Endodermal cell (in vitro differentiated cells): Measurements from ENCODE around the gene ZNF594. TPM values are rescaled to one million over a fixed set of nuclear protein-coding genes. Genes with fewer than 3 reads are reported as not detected.
"Not testable (repeated sequence)": the region's sequence is repeated elsewhere in the genome, so short reads cannot be mapped to it uniquely, and the experiment has no call there.

ENCODE experiments used
- DNase-seq: peaks from one replicate; pipeline ENCODE4 v3.0.0-alpha.2; 2017
- H3K27ac ChIP-seq: 2 replicates; pipeline ENCODE4 v1.5.1; 2013; ENCODE audit warnings: mild to moderate bottlenecking, low read depth, low read length, moderate library complexity
- H3K27me3 ChIP-seq: 2 replicates; pipeline ENCODE4 v1.6.1; 2013; ENCODE audit warnings: mild to moderate bottlenecking, low read length, moderate library complexity; ENCODE audit not compliant: insufficient read depth, control insufficient read depth, poor library complexity, severe bottlenecking
- H3K36me3 ChIP-seq: 2 replicates; pipeline ENCODE4 v1.7.0; 2013; ENCODE audit warnings: mild to moderate bottlenecking, low read length, moderate library complexity; ENCODE audit not compliant: control insufficient read depth, insufficient read depth
- H3K4me1 ChIP-seq: one replicate; pipeline ENCODE4 v1.7.0; 2013; ENCODE audit warnings: low read length; ENCODE audit not compliant: control insufficient read depth, insufficient read depth
- H3K4me3 ChIP-seq: 2 replicates; pipeline ENCODE4 v1.5.1; 2013; ENCODE audit warnings: mild to moderate bottlenecking, low read length, moderate library complexity
- H3K9ac ChIP-seq: 2 replicates; pipeline ENCODE4 v1.6.1; 2013; ENCODE audit warnings: mild to moderate bottlenecking, low read length, moderate library complexity; ENCODE audit not compliant: poor library complexity, severe bottlenecking; ENCODE audit errors: extremely low read depth
- H3K9me3 ChIP-seq: 2 replicates; pipeline ENCODE4 v1.6.1; 2013; ENCODE audit warnings: mild to moderate bottlenecking, low read length, moderate library complexity; ENCODE audit not compliant: control insufficient read depth
- H3K27ac Mint-ChIP-seq: 2 replicates; pipeline ENCODE4 v1.8.0; 2020; ENCODE audit warnings: mixed read lengths
- H3K27me3 Mint-ChIP-seq: 2 replicates; pipeline ENCODE4 v1.8.0; 2021; ENCODE audit warnings: mild to moderate bottlenecking, mixed read lengths; ENCODE audit not compliant: insufficient read depth
- H3K36me3 Mint-ChIP-seq: 2 replicates; pipeline ENCODE4 v1.8.0; 2020; ENCODE audit warnings: low read depth, mixed read lengths
- H3K4me1 Mint-ChIP-seq: 2 replicates; pipeline ENCODE4 v1.8.0; 2020; ENCODE audit warnings: mixed read lengths
- H3K4me3 Mint-ChIP-seq: 2 replicates; pipeline ENCODE4 v1.8.0; 2020; ENCODE audit warnings: mild to moderate bottlenecking, moderate library complexity, mixed read lengths
- H3K9me3 Mint-ChIP-seq: 2 replicates; pipeline ENCODE4 v1.8.0; 2020; ENCODE audit warnings: mild to moderate bottlenecking, mixed read lengths
- WGBS, 2 experiments: methylation state at CpG; one replicate each; pipeline versions ENCODE4 v1.1.5 to v1.1.7; 2013; ENCODE audit warnings: missing lambda C conversion rate in 2 of 2, mixed read lengths in 1 of 2; ENCODE audit not compliant: insufficient coverage in 1 of 2, insufficient read length in 1 of 2; 5-methylcytosine and 5-hydroxymethylcytosine counted together
- total RNA-seq, 2 donors: library from RNA; stranded (reverse); fragmentation: NEBNext Ultra II Directional in 1 of 2; extraction: Animal tissue kit (Norgen Biotek cat#: 25700) in 1 of 2; gene quantifications; 2 replicates in 1 of 2; 3 replicates in 1 of 2; pipeline ENCODE4 v1.2.1, GENCODE V29; 2021

Gene ZNF594
- total RNA-seq, 2 donors from 2014 or later, result 13.9 to 15.5 TPM

GRCh38 chr17:5130261-5130660 lies 61.4 kb downstream of the ZNF594 start:
- DNase-seq, result not testable (repeated sequence)

GRCh38 chr17:5129770-5130169 lies 61.9 kb downstream of the ZNF594 start:
- not testable (repeated sequence) for H3K36me3 ChIP-seq, H3K27ac ChIP-seq, H3K9me3 ChIP-seq, H3K9ac ChIP-seq, H3K4me1 Mint-ChIP-seq, H3K4me3 Mint-ChIP-seq, H3K27ac Mint-ChIP-seq, H3K9me3 Mint-ChIP-seq, DNase-seq, H3K36me3 Mint-ChIP-seq, H3K4me1 ChIP-seq, H3K27me3 ChIP-seq, H3K4me3 ChIP-seq
- peaks cover 57% of the 10 kb centered on the region for H3K27me3 Mint-ChIP-seq
- WGBS, 2 experiments, result 90 to 94% methylated on average over 7 to 8 of the region's 8 CpGs

More at GRCh38 chr17:5130261-5130660, 61.4 kb downstream of the ZNF594 start:
- not testable (repeated sequence) for H3K4me3 Mint-ChIP-seq, H3K4me1 Mint-ChIP-seq, H3K4me3 ChIP-seq, H3K36me3 ChIP-seq, H3K27me3 ChIP-seq, H3K27ac Mint-ChIP-seq, H3K27ac ChIP-seq, H3K9me3 Mint-ChIP-seq, H3K4me1 ChIP-seq, H3K36me3 Mint-ChIP-seq, H3K9ac ChIP-seq, H3K9me3 ChIP-seq
- H3K27me3 Mint-ChIP-seq, result peaks cover 54% of the 10 kb centered on the region
- 92 to 99% methylated on average over 6 to 10 of the region's 10 CpGs for WGBS, 2 experiments

Other genes starting within 250 kb of the ZNF594 start
- gene PFN1, start 243.3 kb downstream of the ZNF594 start, total RNA-seq, result 100 to 1,000 TPM; 880 to 935 TPM
- 10 to 100 TPM; 34.1 to 53.6 TPM for gene ENO3, start 240.7 kb downstream of the ZNF594 start, total RNA-seq
- gene SPAG7, start 224.1 kb downstream of the ZNF594 start, total RNA-seq, result 10 to 100 TPM; 81.1 to 84.4 TPM
- gene CAMTA2, start 204.2 kb downstream of the ZNF594 start, total RNA-seq, result 10 to 100 TPM; 13.6 to 24.8 TPM
- 1 to 10 TPM in 1 of 2 donors, under 1 TPM in 1; 0.99 to 1.7 TPM for gene INCA1, start 194.3 kb downstream of the ZNF594 start, total RNA-seq
- 100 to 1,000 TPM; 108 to 133 TPM for gene KIF1C, start 193.9 kb downstream of the ZNF594 start, total RNA-seq
- gene SLC52A1, start 156.4 kb downstream of the ZNF594 start, total RNA-seq, result under 1 TPM in 1 of 2 donors, not detected in 1; 0.13 TPM
- gene ZFP3, start 113.4 kb downstream of the ZNF594 start, total RNA-seq, result 1 to 10 TPM in 1 of 2 donors, under 1 TPM in 1; 0.09 to 1.3 TPM
- gene ZNF232, start 80.0 kb downstream of the ZNF594 start, total RNA-seq, result 10 to 100 TPM; 27.2 to 32.1 TPM
- gene USP6, start 75.8 kb downstream of the ZNF594 start, total RNA-seq, result under 1 TPM; 0.13 TPM
- gene SCIMP, start 43.0 kb upstream of the ZNF594 start, total RNA-seq, result not detected
- 10 to 100 TPM; 32.2 to 32.8 TPM for gene RABEP1, start 90.4 kb upstream of the ZNF594 start, total RNA-seq
- gene NUP88, start 227.8 kb upstream of the ZNF594 start, total RNA-seq, result 10 to 100 TPM; 72.2 to 79.0 TPM
- gene RPAIN, start 228.3 kb upstream of the ZNF594 start, total RNA-seq, result 10 to 100 TPM; 69.3 to 87.8 TPM
- 100 to 1,000 TPM; 213 to 217 TPM for gene C1QBP, start 247.3 kb upstream of the ZNF594 start, total RNA-seq